CD4-positive, alpha-beta memory T cell (primary cell): ENCODE data around the gene ADGRE1. TPM values are rescaled to one million over a fixed set of nuclear protein-coding genes. Genes with fewer than 3 reads are reported as not detected.

Source experiments
- CTCF ChIA-PET: fragments of 350-600 bp; sonication (Branson Sonifier 250); formaldehyde crosslinking; loops from one replicate; lab custom pipeline; 2021; ENCODE audit warnings: inconsistent platforms; ENCODE audit not compliant: partially characterized antibody; lab: Charles Lee
- POLR2A ChIA-PET: fragments of 350-600 bp; sonication (Branson Sonifier 250); formaldehyde crosslinking; loops from one replicate; lab custom pipeline; 2021; ENCODE audit not compliant: partially characterized antibody; lab: Charles Lee
- DNase-seq, 5 donors: peaks; one replicate each; pipeline versions ENCODE4 v3.0.0 to v3.0.0-alpha.2; 2020 to 2022; ENCODE audit warnings: mixed read lengths in 1 of 5
- H3K27ac ChIP-seq: one replicate; pipeline ENCODE4 v1.7.0; 2013; ENCODE audit warnings: low read depth, low read length
- H3K27me3 ChIP-seq: 2 replicates; pipeline ENCODE4 v1.7.0; 2013; ENCODE audit warnings: mild to moderate bottlenecking, low read length, moderate library complexity; ENCODE audit not compliant: insufficient read depth
- H3K36me3 ChIP-seq: 2 replicates; pipeline ENCODE4 v1.7.0; 2013; ENCODE audit warnings: mild to moderate bottlenecking, low read length, moderate library complexity; ENCODE audit not compliant: insufficient read depth
- H3K4me1 ChIP-seq: 2 replicates; pipeline ENCODE4 v1.7.0; 2013; ENCODE audit warnings: mild to moderate bottlenecking, low read length, moderate library complexity; ENCODE audit not compliant: insufficient read depth
- H3K4me3 ChIP-seq, 2 donors: one replicate each; pipeline ENCODE4 v1.7.0; 2013; ENCODE audit warnings: low read length in 2 of 2, mild to moderate bottlenecking in 1 of 2
- H3K9me3 ChIP-seq, 2 donors: one replicate each; pipeline ENCODE4 v1.7.0; 2013; ENCODE audit warnings: low read length in 2 of 2, control low read depth in 1 of 2; ENCODE audit not compliant: control insufficient read depth in 1 of 2
- H3K27ac Mint-ChIP-seq, 7 donors: one replicate each; pipeline ENCODE4 v1.8.0; 2020 to 2021; ENCODE audit warnings: mixed read lengths in 7 of 7, mild to moderate bottlenecking in 6 of 7, inconsistent platforms in 3 of 7, moderate library complexity in 3 of 7
- H3K27me3 Mint-ChIP-seq, 2 donors: one replicate each; pipeline ENCODE4 v1.8.0; 2020 to 2021; ENCODE audit warnings: mixed read lengths in 2 of 2
- H3K36me3 Mint-ChIP-seq, 2 donors: one replicate each; pipeline ENCODE4 v1.8.0; 2020 to 2021; ENCODE audit warnings: mixed read lengths in 2 of 2, inconsistent platforms in 1 of 2, mild to moderate bottlenecking in 1 of 2
- H3K4me1 Mint-ChIP-seq, 4 donors: one replicate each; pipeline ENCODE4 v1.8.0; 2020 to 2021; ENCODE audit warnings: mixed read lengths in 4 of 4, mild to moderate bottlenecking in 1 of 4
- H3K4me3 Mint-ChIP-seq, 8 donors: one replicate each; pipeline ENCODE4 v1.8.0; 2020 to 2021; ENCODE audit warnings: mixed read lengths in 8 of 8, mild to moderate bottlenecking in 7 of 8, moderate library complexity in 6 of 8, inconsistent platforms in 3 of 8
- H3K9me3 Mint-ChIP-seq, 8 donors: one replicate each; pipeline ENCODE4 v1.8.0; 2020 to 2021; ENCODE audit warnings: mixed read lengths in 8 of 8, mild to moderate bottlenecking in 5 of 8, inconsistent platforms in 3 of 8, moderate library complexity in 1 of 8
- intact Hi-C: fragments of 100-400 bp; cut with micrococcal nuclease; formaldehyde crosslinking; loops from one replicate; pipeline ENCODE4 v1.15.1; 2023
- polyA plus RNA-seq, 2 donors: library from polyadenylated mRNA; unstranded; fragments of 300-500 nt; fragmentation: Illumina TruSeq; gene quantifications; one replicate each; pipeline ENCODE4 v1.2.3, GENCODE V29; 2021
- total RNA-seq, 2 experiments: library from RNA; stranded (reverse); gene quantifications; one replicate each; pipeline ENCODE4 v1.2.3, GENCODE V29; 2021

The ADGRE1 gene
- total and polyA plus RNA-seq, 4 experiments from 2014 or later = 2.9 to 10.6 (median 9.3) TPM

GRCh38 chr19:6956573-6956972 is 69.2 kb downstream of the ADGRE1 start:
- Histone ChIP-seq H3K27ac (no peak overlapping the region), H3K27me3 (no peaks in the 10 kb centered on the region), H3K4me1 (no peaks in the 10 kb centered on the region), H3K9me3 (no peaks in the 10 kb centered on the region), H3K36me3 (no peaks in the 10 kb centered on the region), H3K4me3 (no peak overlapping the region)
- Mint-ChIP-seq H3K27ac (no peak overlapping the region), H3K4me3 (no peak overlapping the region), H3K27me3 (peaks cover 0 to 3% of the 10 kb centered on the region in 2 donors), H3K9me3 (peaks cover 0 to 5% (median 0%) of the 10 kb centered on the region in 8 donors), H3K4me1 (no peaks in the 10 kb centered on the region), H3K36me3 (peaks cover 0 to 19% of the 10 kb centered on the region in 2 donors)
- ChIA-PET POLR2A (no interaction called here), CTCF (no interaction called here)
- intact Hi-C loops = no loop called here
- no peak for DNase-seq

- Mint-ChIP-seq H3K4me1 (peaks cover 2 to 4% (median 4%) of the 10 kb centered on the region in 4 donors), H3K36me3 (peaks cover 0 to 15% of the 10 kb centered on the region in 2 donors), H3K27ac (no peak overlapping the region), H3K4me3 (no peak overlapping the region), H3K9me3 (peaks cover 0 to 5% (median 0%) of the 10 kb centered on the region in 8 donors), H3K27me3 (no peaks in the 10 kb centered on the region)
- ChIA-PET POLR2A (no interaction called here), CTCF (no interaction called here)
- no peak overlapping the region for H3K4me3 ChIP-seq
- no peak overlapping the region for H3K27ac ChIP-seq
- intact Hi-C loops = no loop called here
- no peaks in the 10 kb centered on the region for H3K9me3 ChIP-seq
- DNase-seq = no peak
- no peaks in the 10 kb centered on the region for H3K27me3 ChIP-seq
- H3K36me3 ChIP-seq = no peaks in the 10 kb centered on the region
- H3K4me1 ChIP-seq = no peaks in the 10 kb centered on the region
Observed at GRCh38 chr19:6958791-6959190, 71.4 kb downstream of the ADGRE1 start.

GRCh38 chr19:6963244-6963852 is 76.0 kb downstream of the ADGRE1 start:
- H3K27me3 Mint-ChIP-seq = no peaks in the 10 kb centered on the region
- H3K27me3 ChIP-seq = no peaks in the 10 kb centered on the region
- CTCF ChIA-PET = interaction anchor here (0.6 to 2.6 kb wide), 14 partner anchors 10 to 1044 kb away, joined by 3 to 16 read pairs (median 4); no protein-coding TSS in a partner anchor
- no peaks in the 10 kb centered on the region for H3K4me1 ChIP-seq
- no peaks in the 10 kb centered on the region for H3K9me3 Mint-ChIP-seq
- no peaks in the 10 kb centered on the region for H3K9me3 ChIP-seq
- H3K36me3 Mint-ChIP-seq = peaks cover 0 to 2% of the 10 kb centered on the region in 2 donors
- H3K27ac Mint-ChIP-seq = no peak overlapping the region
- intact Hi-C loops = no loop called here
- no peak for DNase-seq
- no peak overlapping the region for H3K27ac ChIP-seq
- H3K4me1 Mint-ChIP-seq = peaks cover 2 to 7% (median 6%) of the 10 kb centered on the region in 4 donors
- H3K36me3 ChIP-seq = no peaks in the 10 kb centered on the region
- POLR2A ChIA-PET = no interaction called here
- no peak overlapping the region for H3K4me3 Mint-ChIP-seq
- no peak overlapping the region for H3K4me3 ChIP-seq

- intact Hi-C loops = no loop called here
- no peaks in the 10 kb centered on the region for H3K27me3 Mint-ChIP-seq
- H3K36me3 ChIP-seq = no peaks in the 10 kb centered on the region
- no peak overlapping the region for H3K4me3 ChIP-seq
- ChIA-PET POLR2A (no interaction called here), CTCF (interaction anchor here (0.5 to 2.6 kb wide), 18 partner anchors 10 to 333 kb away, joined by 3 to 16 read pairs (median 4); no protein-coding TSS in a partner anchor)
- no peak overlapping the region for H3K27ac ChIP-seq
- H3K9me3 ChIP-seq = no peaks in the 10 kb centered on the region
- peaks cover 2 to 7% (median 6%) of the 10 kb centered on the region in 4 donors for H3K4me1 Mint-ChIP-seq
- no peak overlapping the region for H3K27ac Mint-ChIP-seq
- H3K36me3 Mint-ChIP-seq = peaks cover 0 to 2% of the 10 kb centered on the region in 2 donors
- no peak overlapping the region for H3K4me3 Mint-ChIP-seq
- no peaks in the 10 kb centered on the region for H3K9me3 Mint-ChIP-seq
- DNase-seq = peak in 4 of 5 donors; percentile 15 to 40 (median 36)
- no peaks in the 10 kb centered on the region for H3K27me3 ChIP-seq
- H3K4me1 ChIP-seq = no peaks in the 10 kb centered on the region
Observed at GRCh38 chr19:6963937-6964336, 76.6 kb downstream of the ADGRE1 start.

- intact Hi-C loops = no loop called here
- H3K4me3 Mint-ChIP-seq = no peak overlapping the region
- CTCF ChIA-PET = no interaction called here
- no peaks in the 10 kb centered on the region for H3K36me3 ChIP-seq
- H3K27me3 ChIP-seq = no peaks in the 10 kb centered on the region
- DNase-seq = no peak
- H3K4me1 Mint-ChIP-seq = peaks cover 2 to 7% (median 6%) of the 10 kb centered on the region in 4 donors
- POLR2A ChIA-PET = no interaction called here
- H3K27ac ChIP-seq = no peak overlapping the region
- H3K4me3 ChIP-seq = no peak overlapping the region
- no peaks in the 10 kb centered on the region for H3K9me3 Mint-ChIP-seq
- no peaks in the 10 kb centered on the region for H3K4me1 ChIP-seq
- H3K36me3 Mint-ChIP-seq = peaks cover 0 to 2% of the 10 kb centered on the region in 2 donors
- peak overlapping the region in 2 of 7 donors; percentile 42 to 73 for H3K27ac Mint-ChIP-seq
- no peaks in the 10 kb centered on the region for H3K9me3 ChIP-seq
- H3K27me3 Mint-ChIP-seq = no peaks in the 10 kb centered on the region
Observed at GRCh38 chr19:6967967-6968366, 80.6 kb downstream of the ADGRE1 start.

- no peaks in the 10 kb centered on the region for H3K4me1 Mint-ChIP-seq
Observed at GRCh38 chr19:6969490-6969889, 82.1 kb downstream of the ADGRE1 start.

GRCh38 chr19:6970021-6970420 is 82.6 kb downstream of the ADGRE1 start:
- H3K36me3 ChIP-seq = no peaks in the 10 kb centered on the region
- peaks cover 0 to under 1% of the 10 kb centered on the region in 2 donors for H3K27me3 Mint-ChIP-seq
- no peaks in the 10 kb centered on the region for H3K4me1 Mint-ChIP-seq
- no peak overlapping the region for H3K27ac Mint-ChIP-seq
- DNase-seq = no peak
- no peaks in the 10 kb centered on the region for H3K36me3 Mint-ChIP-seq
- no peaks in the 10 kb centered on the region for H3K27me3 ChIP-seq
- ChIA-PET CTCF (interaction anchor here (1.0 to 1.6 kb wide), 2 partner anchors 27 to 107 kb away, joined by 3 to 4 read pairs; no protein-coding TSS in a partner anchor), POLR2A (interaction anchor here (0.6 kb wide), 1 partner anchor 541 kb away, joined by 3 read pairs; no protein-coding TSS in a partner anchor)
- H3K27ac ChIP-seq = no peak overlapping the region
- intact Hi-C loops = no loop called here
- no peak overlapping the region for H3K4me3 ChIP-seq
- no peaks in the 10 kb centered on the region for H3K4me1 ChIP-seq
- no peak overlapping the region for H3K4me3 Mint-ChIP-seq
- no peaks in the 10 kb centered on the region for H3K9me3 ChIP-seq
- no peaks in the 10 kb centered on the region for H3K9me3 Mint-ChIP-seq

More at GRCh38 chr19:6969490-6969889, 82.1 kb downstream of the ADGRE1 start:
- Histone ChIP-seq H3K27me3 (no peaks in the 10 kb centered on the region), H3K9me3 (no peaks in the 10 kb centered on the region), H3K36me3 (no peaks in the 10 kb centered on the region), H3K4me3 (no peak overlapping the region), H3K4me1 (no peaks in the 10 kb centered on the region), H3K27ac (no peak overlapping the region)
- CTCF ChIA-PET = interaction anchor here (1.0 kb wide), 1 partner anchor 27 kb away, joined by 3 read pairs; no protein-coding TSS in a partner anchor
- no peaks in the 10 kb centered on the region for H3K36me3 Mint-ChIP-seq
- H3K27me3 Mint-ChIP-seq = no peaks in the 10 kb centered on the region
- POLR2A ChIA-PET = interaction anchor here (0.6 kb wide), 1 partner anchor 542 kb away, joined by 3 read pairs; no protein-coding TSS in a partner anchor
- H3K9me3 Mint-ChIP-seq = no peaks in the 10 kb centered on the region
- no peak overlapping the region for H3K4me3 Mint-ChIP-seq
- intact Hi-C loops = no loop called here
- no peak for DNase-seq
- no peak overlapping the region for H3K27ac Mint-ChIP-seq
